Measurements from ENCODE around the gene OGFOD3.

DNA sequence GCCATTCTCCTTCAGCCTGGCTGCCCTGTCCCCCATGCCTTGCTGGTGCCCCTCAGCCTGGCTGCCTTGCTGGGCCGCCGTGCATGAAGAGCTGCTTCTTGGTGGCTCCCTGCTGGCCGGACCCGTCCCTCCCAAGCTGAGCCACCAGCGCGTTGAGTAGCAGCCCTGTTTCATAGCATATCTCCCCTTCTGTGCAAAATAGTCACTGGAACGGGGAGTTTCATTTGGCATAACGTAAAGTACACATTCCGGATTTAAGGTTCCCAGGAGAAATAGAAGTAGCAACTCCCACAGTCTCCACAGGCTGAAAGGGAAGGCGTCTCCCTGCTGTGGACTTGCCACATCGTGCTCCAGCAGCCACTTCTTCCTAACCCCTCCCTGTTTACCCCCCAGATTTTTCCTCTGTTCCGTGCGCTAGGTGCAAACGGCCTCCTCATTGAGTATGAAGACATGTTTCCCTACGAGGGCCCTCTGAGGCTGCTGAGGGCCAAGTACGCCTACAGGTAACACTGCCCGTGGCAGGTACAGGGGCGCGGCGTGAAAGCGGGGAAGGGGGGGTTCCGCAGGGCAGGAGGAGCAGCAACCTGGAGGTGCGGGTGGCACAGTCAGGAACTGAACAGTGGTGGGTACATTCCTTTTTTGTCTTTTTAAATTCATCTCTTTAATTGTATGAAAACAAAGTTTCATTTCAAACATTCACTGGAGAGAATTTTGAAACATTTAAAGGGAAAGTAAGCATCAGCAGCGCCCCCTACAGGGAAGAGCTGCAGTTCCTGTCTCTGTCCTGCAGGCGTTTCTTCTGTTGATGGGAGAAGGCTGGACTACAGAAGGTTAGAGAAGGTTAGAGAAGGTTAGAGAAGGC, 5.8 kb upstream of the OGFOD3 start:
- TF ChIP-seq, protein P1, sequence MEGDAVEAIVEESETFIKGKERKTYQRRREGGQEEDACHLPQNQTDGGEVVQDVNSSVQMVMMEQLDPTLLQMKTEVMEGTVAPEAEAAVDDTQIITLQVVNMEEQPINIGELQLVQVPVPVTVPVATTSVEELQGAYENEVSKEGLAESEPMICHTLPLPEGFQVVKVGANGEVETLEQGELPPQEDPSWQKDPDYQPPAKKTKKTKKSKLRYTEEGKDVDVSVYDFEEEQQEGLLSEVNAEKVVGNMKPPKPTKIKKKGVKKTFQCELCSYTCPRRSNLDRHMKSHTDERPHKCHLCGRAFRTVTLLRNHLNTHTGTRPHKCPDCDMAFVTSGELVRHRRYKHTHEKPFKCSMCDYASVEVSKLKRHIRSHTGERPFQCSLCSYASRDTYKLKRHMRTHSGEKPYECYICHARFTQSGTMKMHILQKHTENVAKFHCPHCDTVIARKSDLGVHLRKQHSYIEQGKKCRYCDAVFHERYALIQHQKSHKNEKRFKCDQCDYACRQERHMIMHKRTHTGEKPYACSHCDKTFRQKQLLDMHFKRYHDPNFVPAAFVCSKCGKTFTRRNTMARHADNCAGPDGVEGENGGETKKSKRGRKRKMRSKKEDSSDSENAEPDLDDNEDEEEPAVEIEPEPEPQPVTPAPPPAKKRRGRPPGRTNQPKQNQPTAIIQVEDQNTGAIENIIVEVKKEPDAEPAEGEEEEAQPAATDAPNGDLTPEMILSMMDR (conservative IDR thresholded peaks at IDR 0.05), result peak; percentile 83
- no peak for TF ChIP-seq ZFX (IDR thresholded peaks at IDR 0.05)

Data from C4-2B (cell line).